ENCODE measurements around the gene KPNA3.
"Not testable (repeated sequence)": the region's sequence is repeated elsewhere in the genome, so short reads cannot be mapped to it uniquely, and the experiment has no call there.

Gene KPNA3

GRCh38 chr13:49711218-49711863, 81.1 kb downstream of the KPNA3 start:
- intact Hi-C loops (cut with DNase I; ENCODE audit: low total_unique reads): no loop called here
- Histone ChIP-seq H3K4me3 (no peak overlapping the region), H3K4me1 (no peaks in the 10 kb centered on the region), H3K27ac (no peak overlapping the region), H3K36me3 (peaks cover 37 to 40% (median 40%) of the 10 kb centered on the region in 3 donors), H3K27me3 (no peaks in the 10 kb centered on the region), H3K9me3 (peaks cover 0 to 18% (median 0%) of the 10 kb centered on the region in 3 donors)
- DNase-seq: no peak
- no peak for TF ChIP-seq CTCF (IDR thresholded peaks at IDR 0.05)

GRCh38 chr13:49704264-49704663, 88.2 kb downstream of the KPNA3 start:
- H3K4me3 ChIP-seq; H3K27ac ChIP-seq; H3K27me3 ChIP-seq; H3K9me3 ChIP-seq; DNase-seq; H3K4me1 ChIP-seq; intact Hi-C loops (cut with DNase I; ENCODE audit: low total_unique reads): not testable (repeated sequence)
- H3K36me3 ChIP-seq: peaks cover 34 to 49% (median 38%) of the 10 kb centered on the region in 3 donors

GRCh38 chr13:49701491-49701890, 91.0 kb downstream of the KPNA3 start:
- H3K27me3 ChIP-seq: no peaks in the 10 kb centered on the region
- H3K4me1 ChIP-seq: no peaks in the 10 kb centered on the region
- no peak for DNase-seq
- H3K4me3 ChIP-seq: no peak overlapping the region
- intact Hi-C loops (cut with DNase I; ENCODE audit: low total_unique reads): no loop called here
- peaks cover 22 to 38% (median 34%) of the 10 kb centered on the region in 3 donors for H3K36me3 ChIP-seq
- no peak overlapping the region for H3K27ac ChIP-seq
- no peak for TF ChIP-seq CTCF (IDR thresholded peaks at IDR 0.05)
- no peaks in the 10 kb centered on the region for H3K9me3 ChIP-seq

GRCh38 chr13:49697468-49697867, 95.0 kb downstream of the KPNA3 start:
- Histone ChIP-seq H3K27ac (no peak overlapping the region), H3K9me3 (no peaks in the 10 kb centered on the region), H3K4me3 (no peak overlapping the region), H3K36me3 (peaks cover 9 to 18% (median 16%) of the 10 kb centered on the region in 3 donors), H3K4me1 (no peaks in the 10 kb centered on the region), H3K27me3 (no peaks in the 10 kb centered on the region)
- DNase-seq: no peak
- intact Hi-C loops (cut with DNase I; ENCODE audit: low total_unique reads): no loop called here
- TF ChIP-seq CTCF (IDR thresholded peaks at IDR 0.05): no peak

DNA sequence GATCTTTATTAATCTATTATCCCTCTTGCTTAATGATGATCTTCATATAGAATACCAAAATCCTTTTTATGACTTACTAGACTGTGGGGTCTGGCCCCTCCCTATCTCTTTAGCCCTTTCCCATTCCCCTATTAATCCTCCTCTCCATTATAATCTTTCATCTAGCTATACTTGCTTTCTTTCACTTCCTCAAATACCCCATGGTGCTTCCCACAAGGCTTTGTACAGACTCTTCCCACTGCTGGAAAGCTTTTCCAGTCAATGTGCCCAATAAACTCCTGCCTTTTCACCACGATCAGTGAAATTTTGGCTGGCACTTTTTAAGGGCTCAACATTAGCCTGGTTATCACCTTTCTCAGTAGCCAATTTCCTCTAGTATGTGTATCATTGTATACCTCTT, 98.0 kb downstream of the KPNA3 start:
- H3K36me3 ChIP-seq: peaks cover 0 to 11% (median 0%) of the 10 kb centered on the region in 3 donors
- intact Hi-C loops (cut with DNase I; ENCODE audit: low total_unique reads): loop anchor here (5.0 kb wide), 1 partner anchor 98 kb away; the partner anchor contains the start of gene KPNA3
- H3K9me3 ChIP-seq: no peaks in the 10 kb centered on the region
- DNase-seq: no peak
- H3K4me3 ChIP-seq: no peak overlapping the region
- H3K27ac ChIP-seq: no peak overlapping the region
- H3K27me3 ChIP-seq: no peaks in the 10 kb centered on the region
- TF ChIP-seq CTCF (IDR thresholded peaks at IDR 0.05): no peak
- H3K4me1 ChIP-seq: peaks cover 0 to 7% (median 2%) of the 10 kb centered on the region in 4 donors

GRCh38 chr13:49693877-49694276, 98.6 kb downstream of the KPNA3 start:
- no peaks in the 10 kb centered on the region for H3K27me3 ChIP-seq
- peaks cover 0 to 7% (median 3%) of the 10 kb centered on the region in 4 donors for H3K4me1 ChIP-seq
- H3K36me3 ChIP-seq: peaks cover 0 to 11% (median 0%) of the 10 kb centered on the region in 3 donors
- H3K9me3 ChIP-seq: no peaks in the 10 kb centered on the region
- H3K27ac ChIP-seq: no peak overlapping the region
- H3K4me3 ChIP-seq: no peak overlapping the region
- no peak for TF ChIP-seq CTCF (IDR thresholded peaks at IDR 0.05)
- intact Hi-C loops (cut with DNase I; ENCODE audit: low total_unique reads): loop anchor here (5.0 kb wide), 1 partner anchor 98 kb away; the partner anchor contains the start of gene KPNA3
- DNase-seq: no peak

Data from tibial artery (tissue), 4 donors.